HT-29 (cell line): ENCODE measurements around the gene FAM131B. TPM values are rescaled to one million over a fixed set of nuclear protein-coding genes. Genes with fewer than 3 reads are reported as not detected.
A peak's percentile ranks its signal among the peaks of the same experiment; 100 is the strongest.

Experiments used
- DNase-seq: peaks from one replicate; pipeline ENCODE4 v3.0.0-alpha.2; 2015; ENCODE audit warnings: low spot score
- total RNA-seq: library from RNA; depleted of rRNA; stranded (reverse); fragments of >200 nt; shearing (Covaris generic); gene quantifications from 2 replicates; pipeline ENCODE4 v1.2.3, GENCODE V29; 2014

FAM131B gene
- total RNA-seq, 1 experiment from 2014 or later, result 17.6 TPM

GRCh38 chr7:143359771-143360353 lies 2.7 kb downstream of the FAM131B start:
- no peak for DNase-seq

- DNase-seq, result no peak
Measured at GRCh38 chr7:143358626-143359025, 3.9 kb downstream of the FAM131B start.

GRCh38 chr7:143356414-143357050 lies 6.0 kb downstream of the FAM131B start:
- DNase-seq, result no peak

- no peak for DNase-seq
Measured at GRCh38 chr7:143355450-143356385, 6.8 kb downstream of the FAM131B start.

GRCh38 chr7:143354965-143355364 lies 7.5 kb downstream of the FAM131B start:
- no peak for DNase-seq

GRCh38 chr7:143354376-143354775 lies 8.1 kb downstream of the FAM131B start:
- no peak for DNase-seq

- DNase-seq, result no peak
Measured at GRCh38 chr7:143352531-143353002, 9.9 kb downstream of the FAM131B start.

- no peak for DNase-seq
Measured at GRCh38 chr7:143351574-143351973, 10.9 kb downstream of the FAM131B start.

- DNase-seq, result no peak
Measured at GRCh38 chr7:143351060-143351459, 11.5 kb downstream of the FAM131B start.

GRCh38 chr7:143347950-143348349 lies 14.6 kb downstream of the FAM131B start:
- no peak for DNase-seq

GRCh38 chr7:143346018-143346417 lies 16.5 kb downstream of the FAM131B start:
- DNase-seq, result no peak

- peak; percentile 84 for DNase-seq
Measured at GRCh38 chr7:143345428-143345900, 17.0 kb downstream of the FAM131B start.

GRCh38 chr7:143343596-143343995 lies 18.9 kb downstream of the FAM131B start:
- DNase-seq, result no peak

- no peak for DNase-seq
Measured at GRCh38 chr7:143341842-143342241, 20.7 kb downstream of the FAM131B start.

- DNase-seq, result no peak
Measured at GRCh38 chr7:143337216-143337615, 25.3 kb downstream of the FAM131B start.

- peak; percentile 64 for DNase-seq
Measured at GRCh38 chr7:143334244-143334643, 28.3 kb downstream of the FAM131B start.

- DNase-seq, result peak; percentile 50
Measured at GRCh38 chr7:143331179-143331801, 31.2 kb downstream of the FAM131B start.

GRCh38 chr7:143329471-143330170 lies 32.9 kb downstream of the FAM131B start:
- DNase-seq, result no peak

GRCh38 chr7:143327903-143328302 lies 34.6 kb downstream of the FAM131B start:
- no peak for DNase-seq

- no peak for DNase-seq
Measured at GRCh38 chr7:143325240-143325639, 37.3 kb downstream of the FAM131B start.

- no peak for DNase-seq
Measured at GRCh38 chr7:143323653-143324052, 38.9 kb downstream of the FAM131B start.
